ENCODE data around the gene RPRD1A.

GRCh38 chr18:36066001-36066400 is 1.4 kb downstream of the RPRD1A start:
- no peak for TF ChIP-seq SPI1 (IDR thresholded peaks at IDR 0.05; ENCODE audit: low read depth, low read length)
- no peak for TF ChIP-seq POLR2AphosphoS5 (IDR thresholded peaks at IDR 0.05; ENCODE audit: low read depth, low read length)
- TF ChIP-seq POLR2A (IDR thresholded peaks at IDR 0.05; ENCODE audit: low read depth, low read length), result no peak
- TF ChIP-seq TAF1 (IDR thresholded peaks at IDR 0.05; ENCODE audit: low read depth, low read length), result no peak
- no peak for TF ChIP-seq POU2F2 (IDR thresholded peaks at IDR 0.05; ENCODE audit: low read depth, low read length)
- TF ChIP-seq PAX5 (IDR thresholded peaks at IDR 0.05; ENCODE audit: insufficient read depth, low read length, severe bottlenecking), result no peak
